OCI-LY1 (cell line): ENCODE measurements around the gene AGAP1.
"Not testable (repeated sequence)": the region's sequence is repeated elsewhere in the genome, so short reads cannot be mapped to it uniquely, and the experiment has no call there.

Experiments used
- EZH2 ChIP-seq: fragments of 200-600 bp; sonication (generic), shearing (Covaris generic); IDR thresholded peaks from 2 replicates; pipeline ENCODE4 v1.8.0; 2017; ENCODE audit warnings: borderline replicate concordance, mixed run types, mild to moderate bottlenecking, antibody characterized with exemption, low read length, moderate library complexity, mixed read lengths
- TF ChIP-seq, protein P1 (sequence below): fragments of 200-600 bp; sonication (generic), shearing (Covaris generic); IDR thresholded peaks from 2 replicates; pipeline ENCODE4 v1.5.1; 2017; ENCODE audit warnings: mild to moderate bottlenecking, antibody characterized with exemption, low read length, moderate library complexity, mixed read lengths

DNA sequence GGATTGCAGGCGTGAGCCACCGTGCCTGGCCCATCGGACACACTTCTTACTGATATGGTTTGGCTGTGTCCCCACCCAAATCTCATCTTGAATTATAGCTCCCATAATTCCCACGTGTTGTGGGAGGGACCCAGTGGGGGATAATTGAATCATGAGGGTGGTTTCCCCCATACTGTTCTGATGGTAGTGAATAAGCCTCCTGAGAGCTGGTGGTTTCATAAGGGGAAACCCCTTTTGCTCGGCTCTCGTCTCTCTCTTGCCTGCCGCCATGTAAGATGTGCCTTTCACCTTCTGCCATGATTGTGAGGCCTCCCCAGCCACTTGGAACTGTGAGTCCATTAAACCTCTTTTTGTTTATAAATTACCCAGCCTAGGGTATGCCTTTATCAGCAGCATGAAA is 109.1 kb downstream of the AGAP1 start:
- TF ChIP-seq, protein P1, sequence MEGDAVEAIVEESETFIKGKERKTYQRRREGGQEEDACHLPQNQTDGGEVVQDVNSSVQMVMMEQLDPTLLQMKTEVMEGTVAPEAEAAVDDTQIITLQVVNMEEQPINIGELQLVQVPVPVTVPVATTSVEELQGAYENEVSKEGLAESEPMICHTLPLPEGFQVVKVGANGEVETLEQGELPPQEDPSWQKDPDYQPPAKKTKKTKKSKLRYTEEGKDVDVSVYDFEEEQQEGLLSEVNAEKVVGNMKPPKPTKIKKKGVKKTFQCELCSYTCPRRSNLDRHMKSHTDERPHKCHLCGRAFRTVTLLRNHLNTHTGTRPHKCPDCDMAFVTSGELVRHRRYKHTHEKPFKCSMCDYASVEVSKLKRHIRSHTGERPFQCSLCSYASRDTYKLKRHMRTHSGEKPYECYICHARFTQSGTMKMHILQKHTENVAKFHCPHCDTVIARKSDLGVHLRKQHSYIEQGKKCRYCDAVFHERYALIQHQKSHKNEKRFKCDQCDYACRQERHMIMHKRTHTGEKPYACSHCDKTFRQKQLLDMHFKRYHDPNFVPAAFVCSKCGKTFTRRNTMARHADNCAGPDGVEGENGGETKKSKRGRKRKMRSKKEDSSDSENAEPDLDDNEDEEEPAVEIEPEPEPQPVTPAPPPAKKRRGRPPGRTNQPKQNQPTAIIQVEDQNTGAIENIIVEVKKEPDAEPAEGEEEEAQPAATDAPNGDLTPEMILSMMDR: not testable (repeated sequence)
- not testable (repeated sequence) for TF ChIP-seq EZH2
